HepG2 (cell line): Measurements from ENCODE around the gene MRNIP. TPM values are rescaled to one million over a fixed set of nuclear protein-coding genes. Genes with fewer than 3 reads are reported as not detected.

Experiments
- ATAC-seq: fragments of 200-7000 bp; cut with Tn5 transposase; 3 replicates; pipeline ENCODE4 v1.9.1; 2020; ENCODE audit warnings: mild to moderate bottlenecking, moderate library complexity
- BruUV-seq: library from RNA; stranded (reverse); fragments of 400-500 nt; replicated peaks from 2 replicates; lab custom pipeline; 2021; lab: Mats Ljungman, UMichigan
- CTCF ChIA-PET: fragments of 300-600 bp; formaldehyde crosslinking; extraction: SDS; loops from one replicate; lab custom pipeline; 2021; ENCODE audit warnings: low total read pairs, inconsistent platforms, low intra/inter-chr PET ratio; lab: Yijun Ruan, JAX
- POLR2A ChIA-PET: fragments of 350-600 bp; sonication (Branson Sonifier 250); formaldehyde crosslinking; loops from one replicate; lab custom pipeline; 2020; ENCODE audit warnings: antibody characterized with exemption, inconsistent platforms; lab: Yijun Ruan, JAX
- DNase-seq: peaks from one replicate; pipeline ENCODE4 v3.0.0-alpha.2; 2015; ENCODE audit warnings: low spot score
- FAIRE-seq: peaks from 3 replicates; lab custom pipeline; 2011; peaks lifted over from hg19 to GRCh38; lab: Jason Lieb, UNC
- H2AFZ ChIP-seq: one replicate; pipeline ENCODE4 v1.6.1; 2011; ENCODE audit warnings: low read length, inconsistent platforms
- H3K27ac ChIP-seq: fragments of 300-600 bp; 3 replicates; pipeline ENCODE4 v1.8.0; 2011; ENCODE audit warnings: mixed run types, mild to moderate bottlenecking, mixed read lengths, low read length, inconsistent platforms; ENCODE audit not compliant: insufficient read depth; ENCODE audit errors: extremely low read length
- H3K27me3 ChIP-seq, 2 experiments: fragments of 200-600 bp in 1 of 2; 2 replicates in 1 of 2; 3 replicates in 1 of 2; pipeline versions ENCODE4 v1.6.0 to v1.8.0; 2011; ENCODE audit warnings: low read length in 2 of 2, mild to moderate bottlenecking in 2 of 2, moderate library complexity in 2 of 2, inconsistent platforms in 1 of 2; ENCODE audit not compliant: insufficient read depth in 2 of 2, control insufficient read depth in 1 of 2
- H3K36me3 ChIP-seq, 2 experiments: fragments of 200-600 bp in 1 of 2; replicated peaks in 1 of 2; 2 replicates in 1 of 2; 3 replicates in 1 of 2; pipeline versions ENCODE4 v1.5.1 to v1.8.0; 2011; ENCODE audit warnings: low read length in 2 of 2, inconsistent platforms in 1 of 2; ENCODE audit not compliant: insufficient read depth in 2 of 2, control insufficient read depth in 1 of 2
- H3K4me1 ChIP-seq: 2 replicates; pipeline ENCODE4 v1.5.1; 2012; ENCODE audit warnings: low read length, inconsistent platforms; ENCODE audit not compliant: insufficient read depth
- H3K4me2 ChIP-seq: 2 replicates; pipeline ENCODE4 v1.6.0; 2011; ENCODE audit warnings: low read depth, low read length, inconsistent platforms
- H3K4me3 ChIP-seq, 3 experiments: fragments of 200-600 bp in 1 of 3; sonication (generic), shearing (Covaris generic) in 1 of 3; replicated peaks in 1 of 3; 2 replicates each; pipeline ENCODE4 v1.5.1; 2011 to 2016; ENCODE audit warnings: low read length in 3 of 3, inconsistent platforms in 2 of 3, low read depth in 2 of 3, mild to moderate bottlenecking in 2 of 3, control low read depth in 1 of 3, mixed read lengths in 1 of 3; ENCODE audit not compliant: insufficient read depth in 1 of 3
- H3K79me2 ChIP-seq: one replicate; pipeline ENCODE4 v1.6.1; 2011; ENCODE audit warnings: low read length, inconsistent platforms; ENCODE audit not compliant: insufficient read depth
- H3K9ac ChIP-seq: 2 replicates; pipeline ENCODE4 v1.6.0; 2011; ENCODE audit warnings: mild to moderate bottlenecking, low read depth, low read length, inconsistent platforms; ENCODE audit not compliant: insufficient read depth
- H3K9me3 ChIP-seq: 2 replicates; pipeline ENCODE4 v1.5.1; 2012; ENCODE audit warnings: mild to moderate bottlenecking, low read length
- H4K20me1 ChIP-seq: 2 replicates; pipeline ENCODE4 v1.6.0; 2011; ENCODE audit warnings: inconsistent platforms, mild to moderate bottlenecking, low read length, moderate library complexity; ENCODE audit not compliant: insufficient read depth
- AGO2 ChIP-seq: fragments of 200-400 bp; formaldehyde crosslinking; optimal IDR thresholded peaks from 2 replicates; pipeline ENCODE3; 2017; ENCODE audit warnings: mild to moderate bottlenecking, low read depth, low read length, moderate library complexity
- BRD4 ChIP-seq: sonication (generic); formaldehyde crosslinking; IDR thresholded peaks from 2 replicates; pipeline ENCODE4 v1.4.0; 2020; ENCODE audit warnings: missing genetic modification reagents
- CCDC6 ChIP-seq: sonication (generic); formaldehyde crosslinking; IDR thresholded peaks from 2 replicates; pipeline ENCODE4 v1.8.1; 2022; ENCODE audit warnings: mild to moderate bottlenecking, missing genetic modification reagents, moderate library complexity
- CEBPG ChIP-seq: IDR thresholded peaks from 2 replicates; pipeline ENCODE4 v1.6.1; 2016
- DPF2 ChIP-seq: sonication (generic); formaldehyde crosslinking; IDR thresholded peaks from 2 replicates; pipeline ENCODE4 v1.4.0; 2020; ENCODE audit warnings: mild to moderate bottlenecking, low read depth, missing genetic modification reagents, borderline replicate concordance
- GFI1 ChIP-seq: sonication (generic); formaldehyde crosslinking; IDR thresholded peaks from 2 replicates; pipeline ENCODE4 v1.5.0; 2020; ENCODE audit warnings: missing genetic modification reagents, mild to moderate bottlenecking, borderline replicate concordance
- JUN ChIP-seq: sonication (generic); formaldehyde crosslinking; IDR thresholded peaks from 2 replicates; pipeline ENCODE4 v1.4.0; 2020; ENCODE audit warnings: mild to moderate bottlenecking, missing genetic modification reagents
- MXD1 ChIP-seq: sonication (generic); formaldehyde crosslinking; IDR thresholded peaks from 2 replicates; pipeline ENCODE4 v1.4.0; 2020; ENCODE audit warnings: mild to moderate bottlenecking, missing genetic modification reagents
- POLR2AphosphoS2 ChIP-seq: IDR thresholded peaks from 2 replicates; pipeline ENCODE4 v1.6.1; 2011; ENCODE audit warnings: low read depth, low read length, improper control_type of control experiment
- RBM22 ChIP-seq: fragments of 200-400 bp; formaldehyde crosslinking; optimal IDR thresholded peaks from 2 replicates; pipeline ENCODE3; 2017; ENCODE audit warnings: mild to moderate bottlenecking, low read length, moderate library complexity
- SSRP1 ChIP-seq: IDR thresholded peaks from 2 replicates; pipeline ENCODE4 v1.6.1; 2016; ENCODE audit warnings: control low read depth
- SUZ12 ChIP-seq: fragments of 150-350 bp; IDR thresholded peaks from 2 replicates; pipeline ENCODE4 v1.6.1; 2014; ENCODE audit warnings: low read depth, low read length
- ZBTB46 ChIP-seq: sonication (generic); formaldehyde crosslinking; IDR thresholded peaks from 2 replicates; pipeline ENCODE4 v1.4.0; 2020; ENCODE audit warnings: mild to moderate bottlenecking, missing genetic modification reagents, borderline replicate concordance
- ZNF225 ChIP-seq: sonication (generic); formaldehyde crosslinking; IDR thresholded peaks from 2 replicates; pipeline ENCODE4 v1.4.0; 2020; ENCODE audit warnings: mild to moderate bottlenecking, missing genetic modification reagents
- ZNF329 ChIP-seq: sonication (generic); formaldehyde crosslinking; IDR thresholded peaks from 2 replicates; pipeline ENCODE4 v1.9.0; 2021; ENCODE audit warnings: low read depth, mild to moderate bottlenecking, missing genetic modification reagents
- ZNF343 ChIP-seq: sonication (generic); formaldehyde crosslinking; IDR thresholded peaks from 2 replicates; pipeline ENCODE4 v1.4.0; 2020; ENCODE audit warnings: mild to moderate bottlenecking, missing genetic modification reagents
- ZNF768 ChIP-seq: sonication (generic); formaldehyde crosslinking; IDR thresholded peaks from 2 replicates; pipeline ENCODE4 v1.4.0; 2020; ENCODE audit warnings: missing genetic modification reagents
- WGBS: methylation state at CpG from one replicate; pipeline ENCODE4 v1.1.6; 2017; ENCODE audit warnings: low lambda C conversion rate; 5-methylcytosine and 5-hydroxymethylcytosine counted together
- in situ Hi-C: cut with HindIII; loops from 2 replicates; pipeline ENCODE4 v1.10.0; 2017; ENCODE audit warnings: low pct_unique_long_range_greater_than_20kb; ENCODE audit not compliant: extremely low pct_ligation_motif_present
- intact Hi-C: fragments of 100-400 bp; cut with micrococcal nuclease; formaldehyde crosslinking; loops from one replicate; pipeline ENCODE4 v1.10.0; 2022; ENCODE audit not compliant: unreplicated experiment
- polyA plus RNA-seq, 8 experiments: library from polyadenylated mRNA; depleted of rRNA in 3 of 8; stranded (reverse) in 7 of 8; unstranded in 1 of 8; fragments of >200 nt; fragmentation: Illumina TruSeq in 4 of 8; extraction: Trizol in 4 of 8; gene quantifications; 2 replicates each; pipeline versions ENCODE4 v1.2.1 to v1.2.3, GENCODE V29; 2011 to 2016; ENCODE audit warnings: low read depth in 4 of 8, missing spikeins in 1 of 8, mixed read lengths in 1 of 8; ENCODE audit not compliant: insufficient read depth in 1 of 8
- total RNA-seq, 5 experiments: library from RNA; depleted of rRNA; stranded (reverse); fragments of >200 nt; fragmentation: Illumina TruSeq; extraction: Trizol; gene quantifications; 2 replicates each; pipeline ENCODE4 v1.2.3, GENCODE V29; 2016; ENCODE audit warnings: low read depth in 1 of 5
- TF ChIP-seq, protein P1 (sequence below): sonication (generic); formaldehyde crosslinking; IDR thresholded peaks from 2 replicates; pipeline ENCODE4 v1.5.1; 2020; ENCODE audit warnings: mild to moderate bottlenecking, missing genetic modification reagents, moderate library complexity
- TF ChIP-seq, protein P2 (sequence below): sonication (generic); formaldehyde crosslinking; IDR thresholded peaks from 2 replicates; pipeline ENCODE4 v1.5.0; 2020; ENCODE audit warnings: missing genetic modification reagents

Gene MRNIP
- total and polyA plus RNA-seq, 2 of the 13 experiments (the other 11 are each of a cell fraction or from before 2014, with no cell fraction given) = 15.5 to 34.1 TPM

- no peak overlapping the region for H2AFZ ChIP-seq
- peaks cover 49% of the 10 kb centered on the region for H3K79me2 ChIP-seq
- no peak for ATAC-seq
- H3K36me3 ChIP-seq = peaks cover 17 to 36% of the 10 kb centered on the region in 2 experiments
- H3K9me3 ChIP-seq = no peaks in the 10 kb centered on the region
- H3K27ac ChIP-seq = peak overlapping the region; percentile 99
- peaks cover 51% of the 10 kb centered on the region for H4K20me1 ChIP-seq
- CTCF ChIA-PET = no interaction called here
- peak overlapping the region; percentile 97 to 99 (median 99) for H3K4me3 ChIP-seq
- peak overlapping the region; percentile 92 for H3K4me2 ChIP-seq
- peaks cover 87% of the 10 kb centered on the region for H3K4me1 ChIP-seq
- no peak for FAIRE-seq
- no peak for DNase-seq
- intact Hi-C loops (no loop called here), in situ Hi-C loops (no loop called here)
- WGBS = 64% methylated on average over 7 of the region's 8 CpGs
- H3K27me3 ChIP-seq = no peaks in the 10 kb centered on the region
- H3K9ac ChIP-seq = peak overlapping the region; percentile 100
- POLR2A ChIA-PET = interaction anchor here (0.6 to 1.8 kb wide), 12 partner anchors 8 to 90 kb away, joined by 3 to 11 read pairs (median 4); partner anchors contain the start of genes MGAT4B and MRNIP
- no TSS peak for BruUV-seq
- TF ChIP-seq CEBPG (CRISPR knock-in tag) (no peak), AGO2 (peak; percentile 89), ZBTB46 (CRISPR knock-in tag) (no peak), BRD4 (no peak), MXD1 (CRISPR knock-in tag) (no peak), RBM22 (peak; percentile 11), ZNF329 (CRISPR knock-in tag) (no peak), GFI1 (no peak), CCDC6 (CRISPR knock-in tag) (no peak), JUN (no peak), SUZ12 (no peak), ZNF343 (no peak), POLR2AphosphoS2 (0 out of 2 replicates have a peak, but pooled peaks have one; percentile 16), ZNF225 (CRISPR knock-in tag) (no peak), DPF2 (CRISPR knock-in tag) (no peak), SSRP1 (CRISPR knock-in tag) (no peak), ZNF768 (CRISPR knock-in tag) (no peak)
- TF ChIP-seq, protein P1, sequence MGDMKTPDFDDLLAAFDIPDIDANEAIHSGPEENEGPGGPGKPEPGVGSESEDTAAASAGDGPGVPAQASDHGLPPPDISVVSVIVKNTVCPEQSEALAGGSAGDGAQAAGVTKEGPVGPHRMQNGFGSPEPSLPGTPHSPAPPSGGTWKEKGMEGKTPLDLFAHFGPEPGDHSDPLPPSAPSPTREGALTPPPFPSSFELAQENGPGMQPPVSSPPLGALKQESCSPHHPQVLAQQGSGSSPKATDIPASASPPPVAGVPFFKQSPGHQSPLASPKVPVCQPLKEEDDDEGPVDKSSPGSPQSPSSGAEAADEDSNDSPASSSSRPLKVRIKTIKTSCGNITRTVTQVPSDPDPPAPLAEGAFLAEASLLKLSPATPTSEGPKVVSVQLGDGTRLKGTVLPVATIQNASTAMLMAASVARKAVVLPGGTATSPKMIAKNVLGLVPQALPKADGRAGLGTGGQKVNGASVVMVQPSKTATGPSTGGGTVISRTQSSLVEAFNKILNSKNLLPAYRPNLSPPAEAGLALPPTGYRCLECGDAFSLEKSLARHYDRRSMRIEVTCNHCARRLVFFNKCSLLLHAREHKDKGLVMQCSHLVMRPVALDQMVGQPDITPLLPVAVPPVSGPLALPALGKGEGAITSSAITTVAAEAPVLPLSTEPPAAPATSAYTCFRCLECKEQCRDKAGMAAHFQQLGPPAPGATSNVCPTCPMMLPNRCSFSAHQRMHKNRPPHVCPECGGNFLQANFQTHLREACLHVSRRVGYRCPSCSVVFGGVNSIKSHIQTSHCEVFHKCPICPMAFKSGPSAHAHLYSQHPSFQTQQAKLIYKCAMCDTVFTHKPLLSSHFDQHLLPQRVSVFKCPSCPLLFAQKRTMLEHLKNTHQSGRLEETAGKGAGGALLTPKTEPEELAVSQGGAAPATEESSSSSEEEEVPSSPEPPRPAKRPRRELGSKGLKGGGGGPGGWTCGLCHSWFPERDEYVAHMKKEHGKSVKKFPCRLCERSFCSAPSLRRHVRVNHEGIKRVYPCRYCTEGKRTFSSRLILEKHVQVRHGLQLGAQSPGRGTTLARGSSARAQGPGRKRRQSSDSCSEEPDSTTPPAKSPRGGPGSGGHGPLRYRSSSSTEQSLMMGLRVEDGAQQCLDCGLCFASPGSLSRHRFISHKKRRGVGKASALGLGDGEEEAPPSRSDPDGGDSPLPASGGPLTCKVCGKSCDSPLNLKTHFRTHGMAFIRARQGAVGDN (CRISPR knock-in tag) = peak; percentile 51
- TF ChIP-seq, protein P2, sequence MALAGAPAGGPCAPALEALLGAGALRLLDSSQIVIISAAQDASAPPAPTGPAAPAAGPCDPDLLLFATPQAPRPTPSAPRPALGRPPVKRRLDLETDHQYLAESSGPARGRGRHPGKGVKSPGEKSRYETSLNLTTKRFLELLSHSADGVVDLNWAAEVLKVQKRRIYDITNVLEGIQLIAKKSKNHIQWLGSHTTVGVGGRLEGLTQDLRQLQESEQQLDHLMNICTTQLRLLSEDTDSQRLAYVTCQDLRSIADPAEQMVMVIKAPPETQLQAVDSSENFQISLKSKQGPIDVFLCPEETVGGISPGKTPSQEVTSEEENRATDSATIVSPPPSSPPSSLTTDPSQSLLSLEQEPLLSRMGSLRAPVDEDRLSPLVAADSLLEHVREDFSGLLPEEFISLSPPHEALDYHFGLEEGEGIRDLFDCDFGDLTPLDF (CRISPR knock-in tag) = no peak
Measured at GRCh38 chr5:179822444-179822990, 36.1 kb downstream of the MRNIP start.
